H9 (cell line): ENCODE data around the gene MYO1C. TPM values are rescaled to one million over a fixed set of nuclear protein-coding genes. Genes with fewer than 3 reads are reported as not detected.

ENCODE experiments used
- DNase-seq: peaks from one replicate; pipeline ENCODE4 v3.0.0-alpha.2; 2017
- H2AFZ ChIP-seq: one replicate; pipeline ENCODE4 v1.6.1; 2013; ENCODE audit warnings: mild to moderate bottlenecking, low read length, control low read depth, moderate library complexity
- H2AK5ac ChIP-seq: 2 replicates; pipeline ENCODE4 v1.6.1; 2013; ENCODE audit warnings: low read length, control low read depth, mixed read lengths; ENCODE audit not compliant: insufficient read length
- H2BK120ac ChIP-seq: one replicate; pipeline ENCODE4 v1.6.1; 2013; ENCODE audit warnings: low read depth, mild to moderate bottlenecking, low read length, control low read depth, inconsistent platforms; ENCODE audit not compliant: poor library complexity, severe bottlenecking
- H2BK12ac ChIP-seq: 2 replicates; pipeline ENCODE4 v1.6.1; 2013; ENCODE audit warnings: low read length, control low read depth, mixed read lengths, low read depth; ENCODE audit not compliant: insufficient read length
- H2BK15ac ChIP-seq: 2 replicates; pipeline ENCODE4 v1.6.1; 2013; ENCODE audit warnings: low read depth, low read length, control low read depth
- H2BK20ac ChIP-seq: one replicate; pipeline ENCODE4 v1.6.1; 2013; ENCODE audit warnings: low read depth, mild to moderate bottlenecking, low read length, control low read depth, inconsistent platforms; ENCODE audit not compliant: poor library complexity, severe bottlenecking
- H2BK5ac ChIP-seq: 2 replicates; pipeline ENCODE4 v1.6.1; 2013; ENCODE audit warnings: low read length, control low read depth, mixed read lengths; ENCODE audit not compliant: insufficient read length
- H3K14ac ChIP-seq: 2 replicates; pipeline ENCODE4 v1.6.1; 2013; ENCODE audit warnings: low read length, control low read depth; ENCODE audit not compliant: insufficient read depth
- H3K18ac ChIP-seq: 2 replicates; pipeline ENCODE4 v1.6.1; 2013; ENCODE audit warnings: low read depth, mild to moderate bottlenecking, mixed read lengths, low read length, control low read depth; ENCODE audit not compliant: insufficient read length
- H3K23ac ChIP-seq: 2 replicates; pipeline ENCODE4 v1.6.1; 2013; ENCODE audit warnings: low read length, control low read depth, mixed read lengths, low read depth; ENCODE audit not compliant: insufficient read length
- H3K23me2 ChIP-seq: 2 replicates; pipeline ENCODE4 v1.6.1; 2013; ENCODE audit warnings: low read depth, mild to moderate bottlenecking, mixed read lengths, low read length, control low read depth; ENCODE audit not compliant: insufficient read length, poor library complexity, severe bottlenecking
- H3K27ac ChIP-seq: 2 replicates; pipeline ENCODE4 v1.5.1; 2013; ENCODE audit warnings: low read length, control low read depth, mixed read lengths, low read depth; ENCODE audit not compliant: insufficient read length
- H3K27me3 ChIP-seq: 2 replicates; pipeline ENCODE4 v1.6.1; 2013; ENCODE audit warnings: low read length, control low read depth, inconsistent platforms; ENCODE audit not compliant: insufficient read depth
- H3K4ac ChIP-seq: 2 replicates; pipeline ENCODE4 v1.6.1; 2013; ENCODE audit warnings: low read depth, mild to moderate bottlenecking, control low read depth, inconsistent platforms, low read length, moderate library complexity
- H3K4me1 ChIP-seq: 2 replicates; pipeline ENCODE4 v1.6.1; 2013; ENCODE audit warnings: low read length, control low read depth, inconsistent platforms; ENCODE audit not compliant: insufficient read depth
- H3K4me2 ChIP-seq: 2 replicates; pipeline ENCODE4 v1.6.1; 2013; ENCODE audit warnings: low read length, control low read depth, mixed read lengths; ENCODE audit not compliant: insufficient read length, insufficient read depth
- H3K56ac ChIP-seq: 2 replicates; pipeline ENCODE4 v1.6.1; 2013; ENCODE audit warnings: low read depth, mild to moderate bottlenecking, mixed read lengths, low read length, control low read depth; ENCODE audit not compliant: insufficient read length
- H3K79me1 ChIP-seq: 2 replicates; pipeline ENCODE4 v1.6.1; 2013; ENCODE audit warnings: low read depth, mild to moderate bottlenecking, moderate library complexity, low read length, control low read depth, inconsistent platforms; ENCODE audit not compliant: insufficient read depth, poor library complexity, severe bottlenecking
- H3K79me2 ChIP-seq: 2 replicates; pipeline ENCODE4 v1.6.1; 2013; ENCODE audit warnings: low read length, control low read depth, inconsistent platforms; ENCODE audit not compliant: insufficient read depth
- H3K9ac ChIP-seq: 2 replicates; pipeline ENCODE4 v1.6.1; 2013; ENCODE audit warnings: low read length, control low read depth, mixed read lengths; ENCODE audit not compliant: insufficient read length; ENCODE audit errors: extremely low read depth
- H3K9me3 ChIP-seq: one replicate; pipeline ENCODE4 v1.6.1; 2013; ENCODE audit warnings: low read depth, low read length, inconsistent platforms; ENCODE audit not compliant: control insufficient read depth
- H3T11ph ChIP-seq: one replicate; pipeline ENCODE4 v1.6.1; 2013; ENCODE audit warnings: mild to moderate bottlenecking, low read length, control low read depth, inconsistent platforms
- H4K20me1 ChIP-seq: one replicate; pipeline ENCODE4 v1.6.1; 2013; ENCODE audit not compliant: control insufficient read depth, insufficient read length, insufficient read depth
- H4K5ac ChIP-seq: 2 replicates; pipeline ENCODE4 v1.6.1; 2013; ENCODE audit warnings: low read depth, mild to moderate bottlenecking, mixed read lengths, low read length, control low read depth; ENCODE audit not compliant: insufficient read length
- H4K8ac ChIP-seq: replicated peaks from 2 replicates; pipeline ENCODE4 v1.6.1; 2013; ENCODE audit warnings: low read length, control low read depth, mixed read lengths, low read depth; ENCODE audit not compliant: insufficient read length
- H4K91ac ChIP-seq: 2 replicates; pipeline ENCODE4 v1.6.1; 2013; ENCODE audit warnings: low read depth, mild to moderate bottlenecking, moderate library complexity, mixed read lengths, low read length, control low read depth; ENCODE audit not compliant: insufficient read length
- H3K27ac Mint-ChIP-seq, 3 experiments: 2 replicates in 2 of 3; 3 replicates in 1 of 3; pipeline ENCODE4 v1.8.0; 2020 to 2021; ENCODE audit warnings: mixed read lengths in 3 of 3, mild to moderate bottlenecking in 1 of 3, moderate library complexity in 1 of 3
- H3K27me3 Mint-ChIP-seq: 2 replicates; pipeline ENCODE4 v1.8.0; 2021; ENCODE audit warnings: low read depth, mild to moderate bottlenecking, moderate library complexity, mixed read lengths
- H3K36me3 Mint-ChIP-seq, 3 experiments: 2 replicates in 2 of 3; 3 replicates in 1 of 3; pipeline ENCODE4 v1.8.0; 2020 to 2021; ENCODE audit warnings: low read depth in 3 of 3, mixed read lengths in 3 of 3; ENCODE audit not compliant: insufficient read depth in 1 of 3
- H3K4me1 Mint-ChIP-seq, 2 experiments: 2 replicates each; pipeline ENCODE4 v1.8.0; 2020; ENCODE audit warnings: mixed read lengths in 2 of 2
- H3K4me3 Mint-ChIP-seq, 2 experiments: 2 replicates in 1 of 2; 3 replicates in 1 of 2; pipeline ENCODE4 v1.8.0; 2020 to 2021; ENCODE audit warnings: mild to moderate bottlenecking in 2 of 2, mixed read lengths in 2 of 2, moderate library complexity in 1 of 2
- H3K9me3 Mint-ChIP-seq, 2 experiments: 2 replicates in 1 of 2; 3 replicates in 1 of 2; pipeline ENCODE4 v1.8.0; 2020; ENCODE audit warnings: mild to moderate bottlenecking in 2 of 2, mixed read lengths in 2 of 2, moderate library complexity in 1 of 2
- CTCF ChIP-seq: fragments of 200-600 bp; sonication (generic); conservative IDR thresholded peaks from 3 replicates; pipeline ENCODE4 v1.8.0; 2021; ENCODE audit warnings: antibody characterized with exemption, mild to moderate bottlenecking
- whole genome bisulfite sequencing: extraction: QIAGEN DNeasy Blood & Tissue Kit; methylation state at CpG from one replicate; pipeline ENCODE4 v1.1.7; 2013; ENCODE audit warnings: missing lambda C conversion rate, low lambda C conversion rate, mixed read lengths; ENCODE audit not compliant: insufficient read length; ENCODE audit errors: extremely low coverage; 5-methylcytosine and 5-hydroxymethylcytosine counted together
- total RNA-seq: library from RNA; stranded (reverse); gene quantifications from 2 replicates; pipeline ENCODE4 v1.2.1, GENCODE V29; 2021

MYO1C gene
- total RNA-seq, 1 experiment from 2014 or later, result 86.5 TPM

DNA sequence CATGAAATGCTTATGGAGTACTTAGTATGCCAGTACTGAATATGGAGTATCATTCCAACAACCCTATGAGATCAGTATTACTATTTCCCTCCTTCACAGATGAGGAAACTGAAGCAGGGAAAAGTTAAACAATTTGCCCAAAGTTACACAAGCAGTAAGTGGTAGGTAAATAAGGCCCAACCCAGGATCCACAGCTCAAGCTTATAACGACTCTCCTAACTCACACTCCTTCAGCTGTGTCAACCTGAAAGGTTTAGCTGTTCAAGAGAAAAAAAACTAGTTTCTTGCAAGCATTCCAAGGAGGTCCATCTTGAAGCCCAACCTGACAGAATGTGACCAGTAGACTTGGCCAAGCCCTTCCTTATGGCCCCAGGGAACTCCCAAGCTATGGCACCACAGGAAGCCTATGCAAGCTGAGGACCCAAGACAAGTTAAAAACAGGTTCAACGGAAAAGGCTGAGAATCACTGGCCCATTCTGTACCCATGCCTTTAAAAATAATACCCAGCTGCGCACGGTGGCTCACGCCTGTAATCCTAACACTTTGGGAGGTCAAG, 43.0 kb downstream of the MYO1C start:
- H3K23ac ChIP-seq, result no peak overlapping the region
- no peak overlapping the region for H2BK120ac ChIP-seq
- H3K56ac ChIP-seq, result no peak overlapping the region
- peaks cover 15 to 44% (median 25%) of the 10 kb centered on the region in 3 experiments; a peak in 6 of 7 replicates for H3K36me3 Mint-ChIP-seq
- no peak overlapping the region for H3K18ac ChIP-seq
- no peak overlapping the region for H3K27ac ChIP-seq
- no CpG with 5 or more reads among the region's 5 CpGs for WGBS
- H2BK5ac ChIP-seq, result no peak overlapping the region
- H3K4me3 Mint-ChIP-seq, result no peak overlapping the region
- no peaks in the 10 kb centered on the region for H3K9me3 Mint-ChIP-seq
- H3K4me2 ChIP-seq, result no peak overlapping the region
- no peak overlapping the region for H3T11ph ChIP-seq
- no peak overlapping the region for H2AK5ac ChIP-seq
- no peaks in the 10 kb centered on the region for H4K20me1 ChIP-seq
- H3K4me1 Mint-ChIP-seq, result peaks cover 7 to 10% of the 10 kb centered on the region in 2 experiments
- no peak overlapping the region for H3K14ac ChIP-seq
- no peak overlapping the region for H4K5ac ChIP-seq
- no peak overlapping the region for H2BK12ac ChIP-seq
- no peak overlapping the region for H4K8ac ChIP-seq
- H3K9ac ChIP-seq, result no peak overlapping the region
- H3K27ac Mint-ChIP-seq, result 0 out of 7 replicates have a peak overlapping the region, but pooled peaks of 1 of the 3 experiments have one; percentile 32
- no peak overlapping the region for H4K91ac ChIP-seq
- H3K4me1 ChIP-seq, result no peaks in the 10 kb centered on the region; the same call in 1 of the 2 replicates
- no peak for TF ChIP-seq CTCF
- H2BK20ac ChIP-seq, result no peak overlapping the region
- no peak for DNase-seq
- H3K79me2 ChIP-seq, result peaks cover 48% of the 10 kb centered on the region
- no peak overlapping the region for H2AFZ ChIP-seq
- no peaks in the 10 kb centered on the region for H3K23me2 ChIP-seq
- H3K4ac ChIP-seq, result no peak overlapping the region
- no peaks in the 10 kb centered on the region for H3K27me3 ChIP-seq
- peaks cover 2% of the 10 kb centered on the region for H3K79me1 ChIP-seq
- H2BK15ac ChIP-seq, result no peak overlapping the region
- no peaks in the 10 kb centered on the region; the same call in 1 of the 2 replicates for H3K27me3 Mint-ChIP-seq
- H3K9me3 ChIP-seq, result no peaks in the 10 kb centered on the region
